ENCODE results near the gene RMND1. TPM values are rescaled to one million over a fixed set of nuclear protein-coding genes. Genes with fewer than 3 reads are reported as not detected.

The RMND1 gene
- total and polyA plus RNA-seq, 9 of the 15 experiments (the other 6 are each of a cell fraction or from before 2014, with no cell fraction given) = 26.9 to 47.8 (median 36.2) TPM

DNA sequence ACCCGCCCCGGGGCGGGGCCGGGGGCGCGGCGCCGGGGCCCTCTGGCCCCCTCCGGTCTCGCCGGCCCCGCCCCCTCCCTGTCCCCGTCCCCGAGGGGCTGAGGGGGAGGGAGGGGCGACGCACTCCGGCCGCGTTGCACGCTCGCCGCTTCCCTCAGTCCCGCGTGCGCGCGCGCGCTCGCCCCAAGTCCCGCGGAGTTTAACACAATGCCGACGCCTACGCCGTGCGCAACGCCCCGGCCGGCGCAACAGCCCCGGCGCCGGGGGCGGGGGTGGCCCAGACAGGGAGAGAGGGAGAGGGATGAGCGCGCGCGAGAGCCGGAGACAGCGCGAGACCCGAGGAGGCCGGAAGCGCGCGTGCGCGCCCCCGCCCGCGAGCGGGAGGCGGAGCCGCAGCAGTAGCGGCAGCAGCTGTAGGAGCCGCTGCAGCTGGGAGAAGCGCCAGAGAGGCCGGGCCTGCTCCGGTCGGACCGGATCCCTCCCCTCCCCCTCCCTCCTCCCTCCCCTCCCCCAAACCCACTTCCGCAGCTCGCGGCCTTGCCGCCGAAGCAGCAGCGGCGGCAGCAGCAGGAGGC is 61.6 kb downstream of the RMND1 start (continued):
- TF ChIP-seq, protein P1, sequence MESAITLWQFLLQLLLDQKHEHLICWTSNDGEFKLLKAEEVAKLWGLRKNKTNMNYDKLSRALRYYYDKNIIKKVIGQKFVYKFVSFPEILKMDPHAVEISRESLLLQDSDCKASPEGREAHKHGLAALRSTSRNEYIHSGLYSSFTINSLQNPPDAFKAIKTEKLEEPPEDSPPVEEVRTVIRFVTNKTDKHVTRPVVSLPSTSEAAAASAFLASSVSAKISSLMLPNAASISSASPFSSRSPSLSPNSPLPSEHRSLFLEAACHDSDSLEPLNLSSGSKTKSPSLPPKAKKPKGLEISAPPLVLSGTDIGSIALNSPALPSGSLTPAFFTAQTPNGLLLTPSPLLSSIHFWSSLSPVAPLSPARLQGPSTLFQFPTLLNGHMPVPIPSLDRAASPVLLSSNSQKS (CRISPR knock-in tag; IDR thresholded peaks at IDR 0.05) = no peak
- TF ChIP-seq L3MBTL2 (IDR thresholded peaks at IDR 0.05) (peak; percentile 34; the same call in 1 of the 2 replicates), ZNF175 (CRISPR knock-in tag; IDR thresholded peaks at IDR 0.05; ENCODE audit: low read depth) (no peak), POLR3G (IDR thresholded peaks at IDR 0.05; ENCODE audit: extremely low read depth, insufficient read length, insufficient replicate concordance) (no peak), IFI16 (CRISPR knock-in tag; IDR thresholded peaks at IDR 0.05) (no peak), HSF4 (CRISPR knock-in tag; IDR thresholded peaks at IDR 0.05; ENCODE audit: borderline replicate concordance) (no peak), XRCC5 (IDR thresholded peaks at IDR 0.05; ENCODE audit: low read depth, low read length) (no peak; the same call in 1 of the 2 replicates), ZNF124 (CRISPR knock-in tag; IDR thresholded peaks at IDR 0.05) (no peak), SIX5 (IDR thresholded peaks at IDR 0.05; ENCODE audit: borderline replicate concordance in 1 of 2, insufficient read depth in 1 of 2, low read depth in 1 of 2, low read length in 2 of 2) (no peak), U2AF1 (optimal IDR thresholded peaks at IDR 0.05; ENCODE audit: low read depth, low read length) (peak; percentile 68), NFATC3 (IDR thresholded peaks at IDR 0.05) (no peak), COPS2 (conservative IDR thresholded peaks at IDR 0.05) (no peak), CCNT2 (IDR thresholded peaks at IDR 0.05; ENCODE audit: borderline replicate concordance, extremely low read depth, insufficient read length, low read depth, low read length) (peak; percentile 91), ZFX (CRISPR knock-in tag; IDR thresholded peaks at IDR 0.05) (peak; percentile 59; the same call in 1 of the 2 replicates)
- TF ChIP-seq, protein P2, sequence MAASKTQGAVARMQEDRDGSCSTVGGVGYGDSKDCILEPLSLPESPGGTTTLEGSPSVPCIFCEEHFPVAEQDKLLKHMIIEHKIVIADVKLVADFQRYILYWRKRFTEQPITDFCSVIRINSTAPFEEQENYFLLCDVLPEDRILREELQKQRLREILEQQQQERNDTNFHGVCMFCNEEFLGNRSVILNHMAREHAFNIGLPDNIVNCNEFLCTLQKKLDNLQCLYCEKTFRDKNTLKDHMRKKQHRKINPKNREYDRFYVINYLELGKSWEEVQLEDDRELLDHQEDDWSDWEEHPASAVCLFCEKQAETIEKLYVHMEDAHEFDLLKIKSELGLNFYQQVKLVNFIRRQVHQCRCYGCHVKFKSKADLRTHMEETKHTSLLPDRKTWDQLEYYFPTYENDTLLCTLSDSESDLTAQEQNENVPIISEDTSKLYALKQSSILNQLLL (CRISPR knock-in tag; IDR thresholded peaks at IDR 0.05; ENCODE audit: borderline replicate concordance) = no peak
- TF ChIP-seq, protein P3, sequence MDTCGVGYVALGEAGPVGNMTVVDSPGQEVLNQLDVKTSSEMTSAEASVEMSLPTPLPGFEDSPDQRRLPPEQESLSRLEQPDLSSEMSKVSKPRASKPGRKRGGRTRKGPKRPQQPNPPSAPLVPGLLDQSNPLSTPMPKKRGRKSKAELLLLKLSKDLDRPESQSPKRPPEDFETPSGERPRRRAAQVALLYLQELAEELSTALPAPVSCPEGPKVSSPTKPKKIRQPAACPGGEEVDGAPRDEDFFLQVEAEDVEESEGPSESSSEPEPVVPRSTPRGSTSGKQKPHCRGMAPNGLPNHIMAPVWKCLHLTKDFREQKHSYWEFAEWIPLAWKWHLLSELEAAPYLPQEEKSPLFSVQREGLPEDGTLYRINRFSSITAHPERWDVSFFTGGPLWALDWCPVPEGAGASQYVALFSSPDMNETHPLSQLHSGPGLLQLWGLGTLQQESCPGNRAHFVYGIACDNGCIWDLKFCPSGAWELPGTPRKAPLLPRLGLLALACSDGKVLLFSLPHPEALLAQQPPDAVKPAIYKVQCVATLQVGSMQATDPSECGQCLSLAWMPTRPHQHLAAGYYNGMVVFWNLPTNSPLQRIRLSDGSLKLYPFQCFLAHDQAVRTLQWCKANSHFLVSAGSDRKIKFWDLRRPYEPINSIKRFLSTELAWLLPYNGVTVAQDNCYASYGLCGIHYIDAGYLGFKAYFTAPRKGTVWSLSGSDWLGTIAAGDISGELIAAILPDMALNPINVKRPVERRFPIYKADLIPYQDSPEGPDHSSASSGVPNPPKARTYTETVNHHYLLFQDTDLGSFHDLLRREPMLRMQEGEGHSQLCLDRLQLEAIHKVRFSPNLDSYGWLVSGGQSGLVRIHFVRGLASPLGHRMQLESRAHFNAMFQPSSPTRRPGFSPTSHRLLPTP (IDR thresholded peaks at IDR 0.05; ENCODE audit: borderline replicate concordance, extremely low read depth, insufficient read length) = no peak
- TF ChIP-seq, protein P4, sequence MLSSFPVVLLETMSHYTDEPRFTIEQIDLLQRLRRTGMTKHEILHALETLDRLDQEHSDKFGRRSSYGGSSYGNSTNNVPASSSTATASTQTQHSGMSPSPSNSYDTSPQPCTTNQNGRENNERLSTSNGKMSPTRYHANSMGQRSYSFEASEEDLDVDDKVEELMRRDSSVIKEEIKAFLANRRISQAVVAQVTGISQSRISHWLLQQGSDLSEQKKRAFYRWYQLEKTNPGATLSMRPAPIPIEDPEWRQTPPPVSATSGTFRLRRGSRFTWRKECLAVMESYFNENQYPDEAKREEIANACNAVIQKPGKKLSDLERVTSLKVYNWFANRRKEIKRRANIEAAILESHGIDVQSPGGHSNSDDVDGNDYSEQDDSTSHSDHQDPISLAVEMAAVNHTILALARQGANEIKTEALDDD (IDR thresholded peaks at IDR 0.05) = no peak
- TF ChIP-seq, protein P5, sequence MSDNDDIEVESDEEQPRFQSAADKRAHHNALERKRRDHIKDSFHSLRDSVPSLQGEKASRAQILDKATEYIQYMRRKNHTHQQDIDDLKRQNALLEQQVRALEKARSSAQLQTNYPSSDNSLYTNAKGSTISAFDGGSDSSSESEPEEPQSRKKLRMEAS (CRISPR knock-in tag; IDR thresholded peaks at IDR 0.05) = peak; percentile 74
- TF ChIP-seq, protein P6, sequence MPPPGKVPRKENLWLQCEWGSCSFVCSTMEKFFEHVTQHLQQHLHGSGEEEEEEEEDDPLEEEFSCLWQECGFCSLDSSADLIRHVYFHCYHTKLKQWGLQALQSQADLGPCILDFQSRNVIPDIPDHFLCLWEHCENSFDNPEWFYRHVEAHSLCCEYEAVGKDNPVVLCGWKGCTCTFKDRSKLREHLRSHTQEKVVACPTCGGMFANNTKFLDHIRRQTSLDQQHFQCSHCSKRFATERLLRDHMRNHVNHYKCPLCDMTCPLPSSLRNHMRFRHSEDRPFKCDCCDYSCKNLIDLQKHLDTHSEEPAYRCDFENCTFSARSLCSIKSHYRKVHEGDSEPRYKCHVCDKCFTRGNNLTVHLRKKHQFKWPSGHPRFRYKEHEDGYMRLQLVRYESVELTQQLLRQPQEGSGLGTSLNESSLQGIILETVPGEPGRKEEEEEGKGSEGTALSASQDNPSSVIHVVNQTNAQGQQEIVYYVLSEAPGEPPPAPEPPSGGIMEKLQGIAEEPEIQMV (tag; conservative IDR thresholded peaks at IDR 0.05; ENCODE audit: low read depth) = no peak

All from K562 (cell line).